Testis (tissue), 2 donors: Measurements from ENCODE around the gene ZNF775.

Source experiments
- POLR2A ChIP-seq: fragments of 450-650 bp; IDR thresholded peaks from one replicate; pipeline ENCODE4 v1.6.1; 2017; ENCODE audit warnings: antibody characterized with exemption, mild to moderate bottlenecking, moderate library complexity
- TF ChIP-seq, protein P1 (sequence below), 3 experiments: fragments of 450-650 bp in 2 of 3; fragments of 200-600 bp in 1 of 3; sonication (generic) in 1 of 3; IDR thresholded peaks; one replicate each; pipeline ENCODE4 v1.5.1; 2016 to 2019; ENCODE audit warnings: antibody characterized with exemption in 3 of 3, mild to moderate bottlenecking in 2 of 3, moderate library complexity in 1 of 3

GRCh38 chr7:150400788-150401423 lies 21.8 kb downstream of the ZNF775 start:
- TF ChIP-seq, protein P1, sequence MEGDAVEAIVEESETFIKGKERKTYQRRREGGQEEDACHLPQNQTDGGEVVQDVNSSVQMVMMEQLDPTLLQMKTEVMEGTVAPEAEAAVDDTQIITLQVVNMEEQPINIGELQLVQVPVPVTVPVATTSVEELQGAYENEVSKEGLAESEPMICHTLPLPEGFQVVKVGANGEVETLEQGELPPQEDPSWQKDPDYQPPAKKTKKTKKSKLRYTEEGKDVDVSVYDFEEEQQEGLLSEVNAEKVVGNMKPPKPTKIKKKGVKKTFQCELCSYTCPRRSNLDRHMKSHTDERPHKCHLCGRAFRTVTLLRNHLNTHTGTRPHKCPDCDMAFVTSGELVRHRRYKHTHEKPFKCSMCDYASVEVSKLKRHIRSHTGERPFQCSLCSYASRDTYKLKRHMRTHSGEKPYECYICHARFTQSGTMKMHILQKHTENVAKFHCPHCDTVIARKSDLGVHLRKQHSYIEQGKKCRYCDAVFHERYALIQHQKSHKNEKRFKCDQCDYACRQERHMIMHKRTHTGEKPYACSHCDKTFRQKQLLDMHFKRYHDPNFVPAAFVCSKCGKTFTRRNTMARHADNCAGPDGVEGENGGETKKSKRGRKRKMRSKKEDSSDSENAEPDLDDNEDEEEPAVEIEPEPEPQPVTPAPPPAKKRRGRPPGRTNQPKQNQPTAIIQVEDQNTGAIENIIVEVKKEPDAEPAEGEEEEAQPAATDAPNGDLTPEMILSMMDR (IDR thresholded peaks at IDR 0.05) = no peak
- no peak for TF ChIP-seq POLR2A
